RCC 7860 (cell line): ENCODE results near the gene KICS2.

ENCODE experiments used
- DNase-seq: peaks from one replicate; pipeline ENCODE4 v3.0.0-alpha.2; 2015; ENCODE audit warnings: low spot score
- FAIRE-seq: peaks from 2 replicates; lab custom pipeline; 2012; peaks lifted over from hg19 to GRCh38; lab: Jason Lieb, UNC

The KICS2 gene

GRCh38 chr12:64222009-64222765 lies at the start of gene KICS2:
TSS of gene KICS2 (minus strand) at chr12:64222296. CDS start at chr12:64222237, 59 bp downstream.
- DNase-seq (peak; percentile 76), FAIRE-seq (no peak)

DNA sequence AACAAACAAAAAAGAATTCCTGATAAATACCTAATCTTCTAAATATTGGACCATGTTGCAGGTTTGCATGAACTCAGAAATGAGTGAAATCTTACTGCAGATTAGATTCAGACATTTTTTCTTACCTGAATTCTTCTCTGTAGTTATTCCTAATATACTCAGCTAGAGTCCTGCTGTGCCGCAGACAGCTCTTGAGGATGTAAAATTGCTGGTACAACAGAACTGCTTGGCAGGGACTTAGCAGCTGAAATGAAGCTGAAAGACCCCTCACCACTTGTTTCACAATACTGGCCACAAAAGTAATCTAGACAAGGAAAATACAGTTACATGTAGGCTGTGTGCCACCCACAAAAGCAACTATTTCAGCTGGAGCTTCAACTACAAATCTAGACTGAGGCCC lies 48.3 kb upstream of the KICS2 start:
- FAIRE-seq (no peak), DNase-seq (no peak)

DNA sequence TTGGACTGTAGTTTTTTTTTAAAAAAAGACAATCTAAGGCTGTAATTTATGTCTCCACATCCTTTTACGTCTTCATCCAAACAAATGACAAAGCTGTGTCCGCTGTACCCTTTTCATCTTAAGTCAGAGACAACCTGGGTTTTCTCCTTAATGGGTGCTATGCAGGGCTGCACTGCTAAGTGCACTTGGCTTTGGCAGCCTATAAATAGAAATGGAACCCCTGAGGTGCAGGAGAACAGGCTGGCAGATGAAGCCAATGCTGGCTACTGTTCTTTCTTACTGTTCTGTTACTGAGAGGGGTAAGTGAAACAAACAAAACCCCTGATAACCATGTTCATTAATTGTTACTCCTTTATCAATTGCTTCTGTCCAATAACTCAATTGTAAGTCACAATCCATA lies 47.1 kb upstream of the KICS2 start:
- FAIRE-seq (no peak), DNase-seq (no peak)

DNA sequence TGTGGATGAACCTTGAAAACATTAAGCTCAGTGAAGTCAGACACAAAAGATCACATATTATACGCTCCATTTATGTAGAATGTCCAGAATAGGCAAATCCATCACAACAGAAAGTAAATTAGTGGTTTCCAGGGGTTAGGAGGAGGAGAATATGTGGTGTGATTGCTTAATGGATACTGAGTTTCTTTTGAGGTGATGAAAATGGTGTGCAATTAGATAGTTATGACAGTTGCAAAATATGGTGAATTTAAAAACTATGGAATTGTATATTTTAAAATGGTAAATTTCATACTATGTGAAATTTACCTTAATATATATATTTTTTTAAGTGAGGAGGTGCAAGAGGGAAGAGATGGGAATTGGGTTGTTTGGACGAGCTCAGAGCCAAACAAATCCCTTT lies 46.3 kb upstream of the KICS2 start:
- FAIRE-seq, result no peak
- DNase-seq, result no peak

DNA sequence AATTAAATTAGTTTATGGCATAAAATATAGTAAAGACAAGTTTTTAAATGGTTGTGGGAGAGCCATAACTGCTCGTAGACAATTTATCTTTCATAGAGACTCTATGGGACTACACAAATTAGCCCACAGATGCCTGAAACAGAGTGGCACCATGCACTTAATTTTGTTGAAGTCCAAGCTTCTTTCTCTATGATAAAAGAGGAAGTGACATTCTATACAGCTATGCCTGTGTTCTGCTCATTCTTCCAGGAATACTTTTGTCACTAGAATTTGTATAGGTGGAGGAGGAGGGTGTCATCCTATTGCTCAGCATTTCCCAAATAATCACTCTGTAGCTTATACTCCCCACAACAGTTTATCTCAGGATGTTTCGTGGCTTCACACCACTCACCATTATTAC lies 43.7 kb upstream of the KICS2 start:
- FAIRE-seq (no peak), DNase-seq (no peak)

DNA sequence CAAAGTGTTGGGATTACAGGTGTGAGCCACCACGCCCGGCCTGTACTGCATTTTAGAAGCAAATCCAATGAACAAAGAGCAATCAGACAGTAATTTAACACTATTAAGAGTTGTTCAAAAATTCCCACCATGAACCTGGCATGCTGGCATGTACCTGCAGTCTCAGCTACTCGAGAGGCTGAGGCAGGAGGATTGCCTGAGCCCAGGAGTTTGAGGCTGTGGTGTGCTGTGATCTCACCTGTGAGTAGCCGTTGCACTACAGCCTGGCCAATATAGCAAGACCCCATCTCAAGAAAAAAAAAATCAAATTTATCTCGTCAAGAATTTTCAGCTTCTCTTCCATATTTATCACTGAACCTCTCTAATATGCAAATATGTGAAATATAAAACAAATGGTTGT lies 39.7 kb upstream of the KICS2 start:
- no peak for DNase-seq
- no peak for FAIRE-seq

DNA sequence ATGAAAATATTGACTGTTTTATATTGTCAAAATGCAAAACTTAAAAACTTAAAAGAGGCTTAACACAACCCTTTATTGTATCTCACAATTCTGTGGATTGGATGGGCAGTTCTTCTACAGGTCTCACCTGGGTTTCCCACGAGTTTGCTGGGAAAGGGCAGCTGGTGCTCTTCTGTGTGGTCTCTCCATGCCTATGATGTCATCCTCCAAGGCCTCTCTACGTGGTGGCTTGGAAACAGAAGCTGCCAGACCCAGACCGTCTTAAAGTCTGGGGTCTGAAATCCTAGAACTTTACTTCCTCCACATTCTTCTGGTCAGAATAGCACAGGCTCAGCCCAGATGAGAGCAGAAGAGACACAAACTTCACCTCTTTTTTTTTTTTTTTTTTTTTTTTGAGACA lies 36.5 kb upstream of the KICS2 start:
- FAIRE-seq, result no peak
- no peak for DNase-seq

DNA sequence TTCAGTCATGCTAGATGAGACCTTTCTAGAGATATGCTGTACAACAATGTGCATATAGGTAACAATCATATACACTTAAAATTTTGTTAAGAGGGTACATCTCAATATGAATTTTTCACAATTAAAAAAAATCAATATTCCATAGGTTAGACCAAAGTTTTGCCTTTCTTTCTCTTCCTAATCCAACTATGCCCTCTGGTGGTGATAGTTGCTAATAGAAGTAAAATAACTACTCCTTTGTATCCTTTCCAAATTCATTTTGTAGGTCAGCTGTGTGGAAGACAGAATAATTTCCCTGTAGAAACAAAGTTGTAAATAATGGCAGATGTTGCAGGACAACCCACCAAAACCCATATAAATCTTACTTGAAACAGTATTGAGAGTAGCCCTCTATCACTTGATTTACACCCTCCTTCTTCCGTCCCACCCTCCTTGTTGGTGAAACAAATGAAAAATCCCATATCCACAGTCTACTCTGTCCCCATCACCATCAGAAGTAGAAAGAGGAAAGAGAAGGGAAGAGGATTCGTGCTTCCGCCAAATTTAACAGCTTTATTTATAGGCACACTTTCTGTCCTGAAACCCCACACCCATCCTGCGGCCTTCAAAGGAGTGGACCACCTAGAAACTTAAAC lies 34.2 kb upstream of the KICS2 start:
- DNase-seq (peak; percentile 41), FAIRE-seq (peak; percentile 80)

GRCh38 chr12:64255249-64255648 lies 33.2 kb upstream of the KICS2 start:
- no peak for DNase-seq
- FAIRE-seq, result no peak

DNA sequence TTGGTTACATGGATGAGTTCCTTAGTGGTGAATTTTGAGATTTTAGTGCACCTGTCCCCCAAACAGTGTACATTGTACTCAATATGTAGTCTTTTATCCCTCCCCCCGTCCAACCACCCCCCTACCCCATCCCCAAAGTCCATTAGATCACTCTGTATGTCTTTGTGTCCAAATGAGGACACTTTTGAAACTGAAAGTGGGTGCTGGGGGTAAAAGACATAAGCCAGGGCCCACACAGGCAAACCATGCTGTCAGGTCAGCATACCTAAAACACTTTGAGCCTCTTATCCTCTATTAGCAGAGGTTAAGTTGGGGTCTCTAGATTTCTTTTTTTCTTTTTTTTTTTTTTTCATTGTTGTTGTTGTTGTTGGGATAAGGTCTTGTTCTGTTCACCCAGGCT lies 31.3 kb upstream of the KICS2 start:
- FAIRE-seq, result no peak
- DNase-seq, result no peak

- FAIRE-seq (no peak), DNase-seq (no peak)
Observed at GRCh38 chr12:64252681-64253080, 30.6 kb upstream of the KICS2 start.

DNA sequence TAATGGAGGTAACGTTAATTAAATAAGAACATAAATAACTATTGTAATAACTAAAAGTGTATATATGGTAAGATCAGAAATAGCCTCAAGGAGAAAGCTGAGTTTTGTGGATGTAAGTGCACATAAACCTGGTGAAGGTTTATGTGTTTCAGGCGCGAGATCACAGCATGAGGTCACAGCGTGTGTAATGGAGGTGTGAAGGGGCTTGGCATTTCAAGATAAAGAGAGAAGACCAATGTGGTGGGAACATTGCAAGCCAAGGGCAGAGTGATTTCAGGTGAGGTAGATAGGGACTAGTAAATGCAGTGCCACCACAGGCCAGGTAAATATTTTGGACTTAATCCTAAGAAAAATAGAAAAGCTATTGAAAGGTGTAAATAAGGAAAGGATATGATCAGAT lies 21.7 kb upstream of the KICS2 start:
- no peak for DNase-seq
- no peak for FAIRE-seq

DNA sequence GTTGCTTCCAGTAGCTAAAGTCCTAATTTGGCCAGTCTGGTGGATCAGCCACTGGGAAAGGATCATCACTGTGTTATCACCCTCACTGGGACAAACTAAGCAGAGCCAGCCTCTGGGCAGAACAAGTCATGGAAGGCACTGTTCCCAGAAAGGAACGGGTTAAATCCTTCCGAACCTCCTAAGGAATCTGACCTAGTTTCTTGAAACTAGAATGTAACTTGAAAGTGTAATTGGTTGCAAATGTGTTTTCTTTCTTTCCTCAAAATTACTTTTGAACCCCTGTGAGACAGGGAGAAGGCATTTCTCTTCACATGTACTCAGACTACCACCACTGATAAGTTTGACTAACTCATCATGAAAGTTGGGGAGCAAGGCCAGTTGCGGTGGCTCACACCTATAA lies 18.7 kb upstream of the KICS2 start:
- no peak for FAIRE-seq
- DNase-seq, result no peak

DNA sequence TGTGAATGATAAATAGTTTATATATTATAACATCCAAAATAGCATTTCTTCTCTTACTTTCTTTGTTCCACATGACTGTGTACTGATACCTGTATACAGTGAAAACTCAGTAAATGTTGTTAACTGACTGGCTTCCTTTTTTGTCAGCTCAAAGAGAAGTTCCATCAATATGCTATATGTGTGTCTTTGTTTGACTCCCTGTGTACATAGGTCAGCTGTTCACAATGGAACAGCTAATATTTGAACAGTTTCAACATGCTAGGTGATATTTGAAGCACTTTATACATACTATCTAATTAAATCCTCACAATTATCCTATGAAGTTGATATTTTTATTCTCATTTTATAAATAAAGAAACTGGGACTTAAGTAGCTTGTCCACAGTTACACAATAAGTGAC lies 15.3 kb upstream of the KICS2 start:
- no peak for FAIRE-seq
- no peak for DNase-seq

- no peak for DNase-seq
- no peak for FAIRE-seq
Observed at GRCh38 chr12:64236549-64236948, 14.5 kb upstream of the KICS2 start.

GRCh38 chr12:64232196-64232595 lies 10.1 kb upstream of the KICS2 start:
- no peak for FAIRE-seq
- DNase-seq, result no peak

DNA sequence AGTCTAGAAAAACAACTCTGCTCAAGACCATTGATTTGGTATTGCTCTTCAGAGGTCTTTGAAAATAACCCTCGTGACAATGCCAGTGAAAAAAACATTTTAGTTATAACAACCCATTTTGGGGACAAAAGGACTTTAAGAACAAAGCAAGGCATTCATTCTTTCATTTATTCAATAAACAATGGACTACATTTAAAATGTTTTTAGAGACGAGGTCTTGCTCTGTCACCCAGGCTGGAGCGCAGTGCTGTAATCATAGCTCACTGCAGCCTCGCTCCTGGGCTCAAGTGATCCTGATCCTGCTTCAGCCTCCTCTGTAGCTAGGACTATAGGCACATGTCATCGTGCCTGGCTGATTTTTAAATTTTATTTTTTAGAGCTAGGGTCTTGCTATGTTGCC lies 7.7 kb upstream of the KICS2 start:
- no peak for DNase-seq
- no peak for FAIRE-seq

DNA sequence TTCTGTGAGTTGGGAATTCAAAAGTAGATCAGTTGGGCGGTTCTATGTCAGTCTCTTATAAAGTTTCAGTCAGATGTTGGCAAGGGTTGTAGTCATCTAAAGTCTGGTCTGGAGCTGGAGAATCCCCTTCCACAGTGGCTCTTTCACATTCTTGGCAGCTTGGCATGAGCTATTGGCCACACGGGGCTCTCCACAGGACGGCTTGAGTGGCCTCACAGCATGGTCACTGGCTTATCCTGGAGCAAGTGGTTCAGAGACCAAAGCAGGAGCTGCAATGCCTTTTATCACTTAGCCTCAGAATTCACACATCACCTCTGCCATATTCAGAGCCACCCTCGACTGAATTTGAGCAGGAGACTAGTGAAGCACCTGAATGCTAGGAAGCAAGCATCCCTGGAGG lies 7.1 kb upstream of the KICS2 start:
- FAIRE-seq (no peak), DNase-seq (no peak)

DNA sequence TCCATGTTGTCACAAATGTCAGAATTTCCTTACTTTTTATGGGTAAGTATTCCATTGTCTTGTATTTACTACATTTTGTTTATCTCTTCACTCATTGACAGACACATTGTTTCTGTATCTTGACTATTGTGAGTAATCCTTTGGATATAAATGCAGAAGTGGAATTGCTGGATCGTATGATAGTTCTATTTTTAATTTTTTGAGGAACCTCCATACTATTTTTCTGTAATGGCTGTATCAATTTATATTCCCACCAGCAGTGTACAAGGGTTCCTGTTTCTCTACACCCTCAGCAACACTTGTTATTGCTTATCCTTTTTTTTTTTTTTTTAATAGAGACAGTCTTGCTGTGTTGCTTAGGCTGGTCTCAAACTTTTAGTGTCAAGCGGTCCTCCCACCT lies 3.5 kb upstream of the KICS2 start:
- FAIRE-seq (no peak), DNase-seq (no peak)

DNA sequence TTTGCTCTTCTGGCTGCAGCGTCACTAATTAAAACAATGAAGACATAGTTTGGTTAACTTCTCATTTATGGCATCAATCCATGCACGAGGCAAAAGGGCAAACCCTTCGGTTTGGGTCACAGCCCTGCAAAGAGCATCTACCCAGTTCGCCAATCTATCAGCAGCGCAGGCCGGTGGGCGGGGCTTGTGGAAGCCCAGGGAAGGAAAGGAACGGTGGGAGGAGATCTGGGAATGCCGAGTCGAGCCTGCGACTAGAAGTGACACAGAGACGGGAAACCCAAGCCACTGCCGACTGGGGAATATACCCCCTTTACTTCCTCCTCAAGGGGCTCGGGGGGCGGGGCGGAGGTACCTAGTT lies 466 bp downstream of the KICS2 start:
- FAIRE-seq (peak; percentile 29), DNase-seq (peak; percentile 70)

GRCh38 chr12:64220046-64220445 lies 2.0 kb downstream of the KICS2 start:
- no peak for FAIRE-seq
- DNase-seq, result no peak

DNA sequence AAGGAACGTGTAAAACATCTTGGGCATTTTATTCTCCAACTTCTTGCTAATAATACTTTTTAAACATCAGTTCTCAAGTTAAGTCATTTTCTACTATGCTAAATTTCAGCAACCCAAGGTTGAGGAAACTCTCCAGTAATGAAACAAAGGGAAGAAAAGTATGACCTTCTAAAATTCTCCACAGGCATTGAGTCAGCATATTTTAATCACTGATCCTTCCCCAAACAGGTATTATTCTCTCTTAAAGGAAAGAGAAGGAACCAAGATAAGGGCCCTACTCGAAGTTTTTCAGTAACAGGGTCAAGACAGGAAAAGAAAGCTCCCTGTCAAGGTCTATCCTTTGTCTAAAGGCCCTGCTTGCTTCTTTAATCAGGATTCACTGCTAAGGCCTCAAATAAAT lies 3.0 kb downstream of the KICS2 start:
- DNase-seq, result no peak
- no peak for FAIRE-seq

DNA sequence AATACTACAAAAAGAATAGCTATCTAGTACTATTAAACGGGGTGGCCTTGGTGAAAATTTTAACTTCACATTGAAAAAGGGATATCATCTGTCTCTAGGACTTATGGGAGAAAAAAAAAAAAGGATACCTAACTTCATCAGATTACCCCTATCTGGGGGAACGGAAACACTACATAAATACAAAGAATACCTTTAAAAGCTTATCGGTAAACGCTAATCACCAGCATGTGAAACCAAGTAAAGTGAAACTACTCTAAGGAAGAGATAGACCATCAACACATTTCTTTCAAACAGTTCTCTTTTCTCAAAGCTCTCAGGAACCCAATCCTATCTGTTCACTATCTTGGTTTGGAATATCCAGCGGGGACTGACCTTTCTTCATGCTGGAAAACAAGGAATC lies 3.5 kb downstream of the KICS2 start:
- DNase-seq, result no peak
- FAIRE-seq, result no peak
